GM12892 (cell line): ENCODE results near the gene RPTOR.

Experiments used
- DNase-seq: peaks from one replicate; pipeline ENCODE4 v3.0.0; 2011; ENCODE audit not compliant: insufficient read length
- FAIRE-seq: peaks from 2 replicates; lab custom pipeline; 2011; peaks lifted over from hg19 to GRCh38; lab: Jason Lieb, UNC
- POLR2A ChIP-seq: IDR thresholded peaks from 2 replicates; pipeline ENCODE4 v1.6.1; 2011; ENCODE audit warnings: low read depth, low read length, control low read depth
- POLR2AphosphoS5 ChIP-seq: IDR thresholded peaks from 2 replicates; pipeline ENCODE4 v1.6.1; 2011; ENCODE audit warnings: low read depth, low read length, control low read depth
- TAF1 ChIP-seq: IDR thresholded peaks from 2 replicates; pipeline ENCODE4 v1.6.1; 2011; ENCODE audit warnings: low read depth, mild to moderate bottlenecking, control low read depth, low read length, borderline replicate concordance

The RPTOR gene

DNA sequence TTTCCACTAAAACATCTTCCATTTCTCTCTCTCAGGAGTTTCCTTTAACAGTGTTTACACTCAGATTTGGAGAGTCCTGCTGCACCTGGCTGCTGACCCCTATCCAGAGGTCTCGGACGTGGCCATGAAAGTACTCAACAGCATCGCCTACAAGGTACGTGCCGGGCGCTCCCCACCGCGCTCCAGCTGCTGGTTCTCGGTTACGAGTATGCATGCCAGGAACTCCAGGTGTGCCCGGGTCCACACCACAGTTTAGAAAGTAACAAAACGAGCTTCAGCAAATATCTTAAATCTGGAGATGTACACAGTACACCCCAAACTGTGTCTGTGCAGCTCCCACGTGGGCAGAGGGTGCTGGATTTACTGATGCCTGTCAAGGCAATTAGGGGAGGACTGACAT is 364.1 kb downstream of the RPTOR start:
- FAIRE-seq = peak; percentile 80

GRCh38 chr17:80909635-80910034 is 365.0 kb downstream of the RPTOR start:
- TF ChIP-seq POLR2A = no peak
- DNase-seq = no peak
- FAIRE-seq = no peak

More for the DNA sequence above, 364.1 kb downstream of the RPTOR start:
- TF ChIP-seq TAF1 (no peak), POLR2A (no peak), POLR2AphosphoS5 (no peak)
- DNase-seq = no peak

DNA sequence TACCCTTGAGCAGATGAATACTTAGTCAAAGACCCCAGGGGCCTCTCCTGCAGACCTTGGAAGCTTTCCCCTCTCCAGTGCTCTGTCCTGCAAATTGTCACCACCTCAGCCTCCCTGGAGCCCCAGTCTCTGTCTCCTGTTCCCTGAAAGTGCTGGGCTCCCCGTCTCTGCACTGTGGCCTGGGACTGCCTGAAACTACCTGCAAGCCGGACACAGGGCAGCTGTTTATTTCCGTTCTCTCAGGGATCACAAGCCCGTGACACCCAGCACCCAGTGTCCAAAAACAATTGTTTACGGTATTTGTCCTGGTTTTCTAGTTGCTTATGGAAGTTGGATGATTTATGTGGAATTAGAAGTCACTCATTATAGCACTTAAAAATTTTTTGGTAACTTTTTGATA is 365.4 kb downstream of the RPTOR start:
- FAIRE-seq = peak; percentile 90
- TF ChIP-seq POLR2A (0 out of 2 replicates have a peak, but pooled peaks have one; percentile 3), TAF1 (no peak)
- no peak for DNase-seq

DNA sequence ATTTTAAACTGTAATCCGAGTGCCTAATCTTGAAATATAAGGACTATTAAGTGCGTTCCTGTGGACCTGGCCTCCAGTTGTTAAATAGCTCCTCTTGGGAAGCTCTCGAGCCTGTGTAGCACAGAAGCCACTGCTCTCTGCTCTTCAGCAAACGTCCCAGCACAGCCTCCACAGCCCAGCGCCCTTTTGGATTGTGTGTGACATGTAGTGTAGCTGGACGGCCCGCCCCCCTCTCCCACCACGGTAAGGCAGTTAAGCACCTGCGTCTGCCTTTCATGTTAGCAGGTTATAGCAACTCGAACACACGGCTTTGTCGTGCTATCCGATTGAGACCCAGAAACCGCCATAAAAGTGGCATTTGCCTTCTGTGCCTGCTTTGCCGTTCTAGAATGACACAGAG is 367.8 kb downstream of the RPTOR start:
- no peak for TF ChIP-seq TAF1
- TF ChIP-seq POLR2A = no peak
- no peak for TF ChIP-seq POLR2AphosphoS5
- DNase-seq (no peak), FAIRE-seq (peak; percentile 21)

GRCh38 chr17:80913928-80914821 is 369.5 kb downstream of the RPTOR start:
- DNase-seq (no peak), FAIRE-seq (no peak)
- TF ChIP-seq POLR2A (no peak), TAF1 (no peak), POLR2AphosphoS5 (no peak)

DNA sequence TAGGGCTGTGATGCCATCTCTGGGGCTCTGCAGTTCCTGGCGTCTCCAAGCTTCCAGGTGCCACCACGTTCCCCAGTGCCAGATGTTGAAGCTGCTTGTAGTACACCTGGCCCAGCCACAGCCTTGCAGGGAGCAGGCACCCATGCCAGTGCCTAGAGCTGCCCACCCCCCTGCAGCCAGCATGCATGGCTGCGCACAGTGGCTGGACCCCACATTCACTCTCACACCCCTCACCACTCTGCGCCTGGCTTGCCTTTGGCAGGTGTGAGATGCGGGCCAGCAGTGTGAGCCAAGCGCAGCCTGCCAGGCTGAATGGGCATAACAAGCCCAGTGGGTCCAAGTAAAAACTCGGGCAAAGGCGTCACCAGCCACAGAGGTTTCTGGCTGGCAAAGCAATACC is 371.6 kb downstream of the RPTOR start:
- FAIRE-seq (no peak), DNase-seq (no peak)

GRCh38 chr17:80917716-80918560 is 373.3 kb downstream of the RPTOR start:
- FAIRE-seq = no peak
- TF ChIP-seq TAF1 = no peak
- TF ChIP-seq POLR2A = no peak
- TF ChIP-seq POLR2AphosphoS5 = no peak

More for the DNA sequence above, 371.6 kb downstream of the RPTOR start:
- TF ChIP-seq TAF1 (no peak), POLR2AphosphoS5 (no peak), POLR2A (no peak)

DNA sequence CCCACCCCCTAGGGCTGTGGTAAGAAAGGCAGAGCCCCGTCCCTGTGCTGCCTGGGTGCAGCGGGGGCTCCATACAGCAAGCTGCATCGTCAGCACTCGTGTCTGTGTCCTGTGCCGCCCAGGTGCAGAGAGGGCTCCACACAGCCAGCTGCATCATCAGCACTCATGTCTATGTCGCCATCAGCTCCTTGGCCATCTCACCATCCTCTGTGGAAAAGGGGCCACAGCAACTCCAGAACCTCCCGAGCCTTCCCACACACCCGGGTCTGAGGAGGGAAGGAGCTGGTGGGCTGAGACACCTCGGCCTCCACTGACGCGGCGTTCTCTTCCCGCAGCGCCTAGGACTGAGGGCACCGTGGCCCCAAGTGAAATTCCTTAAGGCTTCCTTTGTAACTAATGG is 374.1 kb downstream of the RPTOR start:
- no peak for FAIRE-seq
- no peak for DNase-seq
- TF ChIP-seq TAF1 (no peak), POLR2A (no peak), POLR2AphosphoS5 (no peak)

More at GRCh38 chr17:80917716-80918560, 373.3 kb downstream of the RPTOR start:
- DNase-seq = no peak

DNA sequence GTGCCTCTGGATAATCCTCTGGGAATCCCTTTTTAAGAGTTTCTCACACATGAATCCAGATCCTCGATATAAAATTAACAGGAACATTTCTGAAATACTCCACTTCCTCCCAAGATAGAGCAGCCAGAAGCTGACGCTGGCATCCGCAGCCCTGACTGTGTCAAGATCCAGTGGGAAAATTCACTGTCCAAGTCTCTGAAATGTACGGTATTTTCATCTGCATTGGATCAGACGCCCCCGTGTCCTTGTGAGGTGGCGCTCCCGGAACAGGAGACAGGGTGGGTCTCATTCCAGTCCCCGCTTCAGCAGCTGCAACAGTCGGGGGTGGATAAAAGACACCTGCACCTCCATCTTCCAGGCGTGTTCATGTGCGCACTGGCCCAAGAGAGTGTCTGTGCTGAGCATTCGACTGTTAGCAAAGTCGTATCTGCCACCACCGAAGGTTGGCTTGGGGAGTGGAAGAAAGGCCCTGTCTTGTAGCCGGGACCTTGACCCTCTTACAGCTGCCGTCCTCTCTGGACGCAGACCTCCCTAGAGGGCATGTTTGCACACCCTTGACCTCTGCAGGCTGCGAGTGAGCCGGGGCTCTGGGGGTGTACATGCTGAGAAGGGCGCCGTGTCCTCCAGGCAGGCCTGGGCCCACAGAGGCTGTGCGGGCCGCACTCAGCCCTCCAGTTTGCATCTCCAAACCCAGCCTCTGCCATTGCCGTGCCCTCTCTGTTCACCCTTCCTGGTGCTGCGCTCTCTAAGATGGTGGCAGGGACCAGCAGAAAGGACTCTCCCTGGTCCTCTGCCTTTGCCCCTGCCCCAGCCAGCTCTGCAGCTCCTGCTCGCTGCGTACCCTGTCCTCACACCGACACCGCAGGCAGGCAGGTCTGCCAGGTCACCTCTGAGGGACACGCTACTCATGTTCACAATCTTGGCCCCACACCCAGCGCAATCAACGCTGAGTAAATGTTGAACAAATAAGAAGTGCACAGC is 375.0 kb downstream of the RPTOR start:
- no peak for FAIRE-seq
- no peak for DNase-seq
- TF ChIP-seq TAF1 (no peak), POLR2AphosphoS5 (no peak), POLR2A (no peak)

GRCh38 chr17:80920441-80920840 is 375.8 kb downstream of the RPTOR start:
- DNase-seq (no peak), FAIRE-seq (no peak)
- no peak for TF ChIP-seq TAF1
- TF ChIP-seq POLR2AphosphoS5 = no peak
- no peak for TF ChIP-seq POLR2A
